ENCODE data around the gene USP25. TPM values are rescaled to one million over a fixed set of nuclear protein-coding genes. Genes with fewer than 3 reads are reported as not detected.

Gene USP25
- total and polyA plus RNA-seq, 5 experiments from 2014 or later = 8.9 to 83.2 (median 32.8) TPM

DNA sequence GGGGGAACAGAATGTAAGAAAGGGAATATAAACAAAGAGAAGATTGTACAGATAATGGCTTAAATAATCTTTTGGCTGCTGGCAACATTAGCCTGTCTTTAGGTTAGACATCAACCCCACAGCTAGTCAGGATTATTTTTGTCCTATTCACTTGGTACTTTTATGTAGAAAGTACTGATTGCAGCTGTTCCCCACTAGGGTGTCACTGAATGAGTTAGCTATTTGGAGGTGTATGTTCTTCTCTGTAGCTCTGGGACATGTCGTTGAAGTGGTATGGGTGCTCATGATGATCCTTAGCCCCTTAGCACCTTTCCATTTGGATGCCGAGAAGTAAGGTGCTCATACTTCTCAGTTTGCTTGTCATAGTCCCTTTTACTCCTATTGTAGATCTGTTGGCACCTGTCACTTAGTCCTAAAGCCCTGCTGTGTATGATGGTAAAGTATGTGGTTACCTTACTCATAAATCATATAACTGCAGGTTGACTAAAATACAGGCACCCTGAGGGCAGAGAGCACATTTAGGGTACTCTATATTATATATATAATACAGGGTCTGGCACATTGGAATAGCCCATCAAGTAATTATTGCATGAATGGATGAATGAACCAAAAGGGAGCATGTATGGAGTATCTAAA, 64.6 kb downstream of the USP25 start:
- H3K9me3 Mint-ChIP-seq = no peaks in the 10 kb centered on the region
- DNase-seq (no peak), ATAC-seq (no peak)
- H3K4me1 Mint-ChIP-seq = peaks cover 25 to 57% (median 55%) of the 10 kb centered on the region in 4 donors
- peak overlapping the region in 4 of 10 donors; percentile 9 to 44 (median 26) for H3K27ac Mint-ChIP-seq
- no peaks in the 10 kb centered on the region for H3K27me3 Mint-ChIP-seq
- POLR2A ChIA-PET = interaction anchor here (1.0 kb wide), 1 partner anchor 64 kb away, joined by 3 read pairs; no protein-coding TSS in a partner anchor
- no peak overlapping the region for H3K4me3 Mint-ChIP-seq
- peaks cover 0 to 48% (median 16%) of the 10 kb centered on the region in 3 donors for H3K36me3 Mint-ChIP-seq

DNA sequence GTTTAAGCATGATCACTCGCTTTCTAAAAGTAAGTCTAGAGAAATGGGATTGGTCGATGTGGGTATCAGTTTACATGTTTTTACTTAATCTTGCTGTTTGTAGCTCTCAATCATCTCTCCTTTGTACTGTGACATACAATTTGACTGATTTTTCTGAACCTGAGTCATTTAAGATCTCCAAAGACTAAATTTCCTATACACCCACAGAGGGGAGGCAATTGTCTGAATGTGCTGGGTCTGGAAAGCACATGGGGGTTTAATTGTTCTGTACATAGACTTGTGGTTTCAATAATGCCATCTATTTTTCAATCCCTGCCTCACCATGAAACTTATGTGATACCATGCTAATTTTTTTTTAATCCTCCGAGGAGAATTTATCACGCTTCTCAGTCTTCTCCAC, 65.8 kb downstream of the USP25 start:
- POLR2A ChIA-PET = interaction anchor here (0.7 kb wide), 1 partner anchor 47 kb away, joined by 3 read pairs; no protein-coding TSS in a partner anchor
- H3K4me3 Mint-ChIP-seq = no peak overlapping the region
- H3K4me1 Mint-ChIP-seq = peaks cover 23 to 51% (median 50%) of the 10 kb centered on the region in 4 donors
- ATAC-seq = no peak
- H3K27ac Mint-ChIP-seq = peak overlapping the region in 5 of 10 donors; percentile 8 to 41 (median 18)
- no peak for DNase-seq
- H3K9me3 Mint-ChIP-seq = no peaks in the 10 kb centered on the region
- no peaks in the 10 kb centered on the region for H3K27me3 Mint-ChIP-seq
- H3K36me3 Mint-ChIP-seq = peaks cover 0 to 57% (median 19%) of the 10 kb centered on the region in 3 donors

DNA sequence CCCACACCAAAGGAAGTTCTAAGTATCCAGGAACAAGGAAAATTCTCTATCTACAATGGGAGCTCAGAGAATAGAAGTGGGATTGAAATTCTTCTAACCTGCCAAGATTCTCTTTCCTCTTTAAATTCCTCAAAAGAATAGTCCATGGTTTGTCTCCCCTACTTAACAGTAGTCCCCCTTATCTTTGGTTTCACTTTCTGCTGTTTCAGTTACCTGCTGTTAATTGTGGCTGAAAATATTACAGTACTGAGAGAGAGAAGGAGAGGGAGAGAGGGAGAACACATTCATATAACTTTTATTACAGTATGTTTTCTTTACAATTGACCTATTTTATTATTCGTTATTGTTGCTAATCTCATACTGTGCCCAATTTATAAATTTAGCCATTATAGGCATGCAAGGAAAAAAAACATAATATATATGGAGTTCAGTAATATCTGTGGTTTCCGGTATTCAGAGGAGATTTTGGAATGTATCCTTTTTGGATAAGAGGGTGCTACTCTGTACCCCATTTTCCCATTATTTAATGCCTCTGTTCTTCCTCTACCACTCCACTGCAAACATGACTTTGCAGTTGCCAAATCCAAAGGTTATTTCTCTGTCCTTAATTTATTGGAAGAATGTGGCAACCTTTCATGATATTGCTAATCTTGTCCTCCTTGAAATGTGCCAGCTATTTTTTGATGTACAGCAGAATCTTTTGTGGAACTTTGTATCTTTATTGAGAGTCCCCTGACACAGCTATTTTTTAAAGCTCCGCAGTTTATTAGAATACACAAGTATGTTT, 68.0 kb downstream of the USP25 start:
- DNase-seq = no peak
- ATAC-seq = no peak
- peak overlapping the region in 1 of 10 donors; percentile 33 for H3K4me3 Mint-ChIP-seq
- H3K27ac Mint-ChIP-seq = peak overlapping the region in 5 of 10 donors; percentile 9 to 63 (median 23)
- no peaks in the 10 kb centered on the region for H3K27me3 Mint-ChIP-seq
- H3K9me3 Mint-ChIP-seq = no peaks in the 10 kb centered on the region
- peaks cover 0 to 66% (median 25%) of the 10 kb centered on the region in 3 donors for H3K36me3 Mint-ChIP-seq
- peaks cover 26 to 61% (median 50%) of the 10 kb centered on the region in 4 donors for H3K4me1 Mint-ChIP-seq
- POLR2A ChIA-PET = no interaction called here

DNA sequence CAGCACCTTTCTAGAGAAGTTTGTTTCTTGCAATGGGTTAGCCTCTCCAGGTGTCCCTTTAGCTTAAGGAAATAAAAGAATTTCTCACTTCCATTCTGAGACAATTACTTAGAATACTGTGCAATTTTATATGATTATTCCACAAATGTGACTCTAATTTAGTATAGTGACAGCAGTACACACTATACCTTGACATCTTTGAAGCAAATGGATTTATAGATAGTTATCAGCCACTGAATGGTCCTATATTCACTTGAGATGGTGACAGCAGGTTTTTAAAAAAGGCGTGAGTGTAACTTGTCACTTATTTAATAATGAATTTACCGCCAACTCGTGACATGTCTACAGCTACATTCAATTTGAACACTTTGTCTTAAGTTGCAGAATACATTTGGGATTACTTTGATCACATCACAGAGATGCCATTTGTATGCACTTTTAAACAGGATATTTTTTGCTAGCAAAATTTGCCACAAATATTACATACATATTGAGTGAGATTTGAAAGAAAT, 71.6 kb downstream of the USP25 start:
- no peak for DNase-seq
- no peaks in the 10 kb centered on the region for H3K27me3 Mint-ChIP-seq
- H3K4me1 Mint-ChIP-seq = peaks cover 16 to 43% (median 36%) of the 10 kb centered on the region in 4 donors
- peaks cover 4 to 71% (median 33%) of the 10 kb centered on the region in 3 donors for H3K36me3 Mint-ChIP-seq
- ATAC-seq = no peak
- no peaks in the 10 kb centered on the region for H3K9me3 Mint-ChIP-seq
- H3K4me3 Mint-ChIP-seq = no peak overlapping the region
- POLR2A ChIA-PET = no interaction called here
- peak overlapping the region in 2 of 10 donors; percentile 24 to 46 for H3K27ac Mint-ChIP-seq

DNA sequence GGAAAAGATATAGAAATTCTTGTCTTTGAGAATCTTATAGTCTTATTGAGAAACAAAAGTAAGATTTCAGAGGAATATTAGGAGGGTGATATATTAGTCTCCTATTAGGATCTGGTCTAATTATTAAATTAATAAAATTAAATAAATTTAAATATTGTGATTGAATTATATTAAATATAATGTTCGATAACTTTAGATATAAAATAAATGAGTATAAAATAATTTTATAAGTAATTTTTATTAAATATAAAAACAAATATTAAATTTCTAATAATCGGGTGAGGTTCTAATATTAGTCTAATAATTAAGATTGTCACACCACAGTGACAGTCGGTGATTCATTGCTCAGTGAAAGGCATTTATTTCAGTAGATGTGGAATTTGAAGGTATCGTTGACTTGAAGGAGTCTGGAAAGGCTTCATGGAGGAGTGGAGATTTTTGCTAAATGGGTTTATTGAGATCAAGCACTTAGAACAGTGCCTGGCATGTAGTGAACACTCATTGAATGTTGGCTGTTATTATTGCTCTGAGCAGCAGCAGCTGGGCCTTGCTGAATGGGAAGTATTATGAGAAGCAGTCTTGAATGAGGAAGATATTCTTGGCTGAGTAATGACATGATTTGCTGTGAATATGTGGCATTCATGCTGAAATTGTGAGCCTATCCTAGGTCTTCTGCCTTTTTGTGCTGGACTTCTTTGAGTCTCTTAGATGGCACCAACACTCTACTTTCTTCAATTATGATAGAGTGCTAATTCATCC, 74.6 kb downstream of the USP25 start:
- Mint-ChIP-seq H3K27ac (no peak overlapping the region), H3K4me3 (no peak overlapping the region), H3K36me3 (peaks cover 16 to 66% (median 39%) of the 10 kb centered on the region in 3 donors), H3K27me3 (no peaks in the 10 kb centered on the region), H3K9me3 (no peaks in the 10 kb centered on the region), H3K4me1 (peaks cover 6 to 21% (median 13%) of the 10 kb centered on the region in 4 donors)
- DNase-seq (no peak), ATAC-seq (no peak)
- POLR2A ChIA-PET = no interaction called here

DNA sequence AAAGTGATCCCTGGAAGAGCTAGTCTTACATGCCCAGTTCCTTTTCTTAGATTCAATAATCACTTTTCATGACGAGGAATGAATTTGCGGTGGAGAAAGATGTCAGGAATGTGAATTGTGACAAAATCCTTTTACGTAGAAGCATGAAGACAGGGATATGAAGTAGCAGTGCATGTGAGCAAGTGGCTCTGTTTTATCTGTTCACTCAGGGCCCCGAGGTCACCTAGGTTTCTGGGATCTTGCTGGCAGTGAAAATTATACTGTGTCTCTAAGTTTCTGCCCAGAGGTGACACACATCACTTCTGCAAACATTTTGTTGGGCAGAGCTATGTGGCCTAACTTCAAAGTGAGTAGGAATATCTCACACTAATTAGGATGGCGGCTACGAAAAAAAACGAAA, 79.3 kb downstream of the USP25 start:
- H3K27ac Mint-ChIP-seq = peak overlapping the region in 3 of 10 donors; percentile 9 to 59 (median 44)

DNA sequence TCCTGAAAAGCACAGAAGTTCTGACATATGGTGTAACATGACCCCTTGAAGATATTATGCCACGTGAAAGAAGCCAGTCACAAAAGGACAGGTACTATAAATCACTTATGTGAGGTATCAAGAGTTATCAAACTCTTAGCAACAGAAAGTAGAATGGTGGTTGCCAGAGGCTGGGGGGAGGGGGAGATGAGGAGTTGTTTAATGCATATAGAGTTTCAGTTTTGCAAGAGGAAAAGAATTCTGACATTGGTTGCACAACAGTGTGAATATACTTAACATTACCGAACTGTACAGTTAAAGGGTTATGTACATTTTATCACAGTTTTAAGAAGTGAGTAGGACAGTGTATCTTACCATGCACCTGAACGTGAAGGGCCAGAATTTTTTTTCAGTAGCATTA, 80.0 kb downstream of the USP25 start:
- H3K4me1 Mint-ChIP-seq = peaks cover 0 to 10% (median 6%) of the 10 kb centered on the region in 4 donors
- ATAC-seq (no peak), DNase-seq (no peak)
- no peaks in the 10 kb centered on the region for H3K27me3 Mint-ChIP-seq
- H3K36me3 Mint-ChIP-seq = peaks cover 33 to 78% (median 62%) of the 10 kb centered on the region in 3 donors
- H3K27ac Mint-ChIP-seq = peak overlapping the region in 3 of 10 donors; percentile 32 to 77 (median 56)
- H3K4me3 Mint-ChIP-seq = no peak overlapping the region
- peaks cover 0 to 22% (median 12%) of the 10 kb centered on the region in 9 donors for H3K9me3 Mint-ChIP-seq
- POLR2A ChIA-PET = no interaction called here

More for the DNA sequence above, 79.3 kb downstream of the USP25 start:
- H3K36me3 Mint-ChIP-seq = peaks cover 29 to 76% (median 59%) of the 10 kb centered on the region in 3 donors
- ATAC-seq (no peak), DNase-seq (no peak)
- peaks cover 7 to 10% (median 8%) of the 10 kb centered on the region in 4 donors for H3K4me1 Mint-ChIP-seq
- H3K27me3 Mint-ChIP-seq = no peaks in the 10 kb centered on the region
- POLR2A ChIA-PET = no interaction called here
- H3K9me3 Mint-ChIP-seq = peaks cover 0 to 14% (median 6%) of the 10 kb centered on the region in 9 donors
- H3K4me3 Mint-ChIP-seq = no peak overlapping the region

DNA sequence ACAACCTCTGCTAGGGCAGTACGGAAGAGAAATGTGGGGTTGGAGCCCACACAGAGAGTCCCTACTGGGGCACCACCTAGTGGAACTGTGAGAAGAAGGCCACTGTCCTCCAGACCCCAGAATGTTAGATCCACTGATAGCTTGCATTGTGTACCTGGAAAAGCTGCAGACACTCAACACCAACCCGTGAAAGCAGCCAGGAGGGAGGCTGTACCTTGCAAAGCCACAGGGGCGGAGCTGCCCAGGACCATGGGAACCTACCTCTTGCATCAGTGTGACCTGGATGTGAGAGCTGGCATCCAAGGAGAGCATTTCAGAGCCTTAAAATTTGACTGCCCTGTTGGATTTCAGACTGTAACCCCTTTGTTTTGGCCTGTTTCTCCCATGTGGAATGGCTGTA, 85.5 kb downstream of the USP25 start:
- peaks cover 0 to 18% (median 12%) of the 10 kb centered on the region in 4 donors for H3K4me1 Mint-ChIP-seq
- peak overlapping the region in 6 of 10 donors; percentile 6 to 78 (median 59) for H3K27ac Mint-ChIP-seq
- no peak for DNase-seq
- no peak overlapping the region for H3K4me3 Mint-ChIP-seq
- H3K36me3 Mint-ChIP-seq = peaks cover 52 to 80% (median 74%) of the 10 kb centered on the region in 3 donors
- POLR2A ChIA-PET = no interaction called here
- no peaks in the 10 kb centered on the region for H3K27me3 Mint-ChIP-seq
- peaks cover 3 to 46% (median 15%) of the 10 kb centered on the region in 9 donors for H3K9me3 Mint-ChIP-seq
- no peak for ATAC-seq

DNA sequence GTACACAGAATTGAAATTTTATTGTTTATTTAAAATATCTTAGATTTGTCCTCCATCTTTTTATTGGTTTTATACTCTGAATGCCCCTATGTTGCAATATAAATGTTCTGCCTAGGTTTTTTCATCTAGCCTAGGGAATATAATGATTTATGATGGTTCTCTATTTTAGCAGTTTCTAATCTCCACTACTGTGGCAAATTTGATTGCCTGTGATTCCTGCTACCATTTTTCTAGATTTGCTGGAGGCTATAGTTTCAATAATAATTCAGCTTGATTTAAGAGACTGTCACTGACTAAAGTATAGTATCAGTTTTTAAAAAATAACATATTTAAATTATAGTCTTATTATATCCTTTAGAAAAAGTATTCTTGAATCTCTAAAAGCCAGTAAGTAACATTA, 90.5 kb downstream of the USP25 start:
- POLR2A ChIA-PET = interaction anchor here (1.7 kb wide), 1 partner anchor 87 kb away, joined by 4 read pairs; no protein-coding TSS in a partner anchor
- H3K36me3 Mint-ChIP-seq = peaks cover 28 to 47% (median 35%) of the 10 kb centered on the region in 3 donors
- H3K4me1 Mint-ChIP-seq = peaks cover 20 to 50% (median 30%) of the 10 kb centered on the region in 4 donors
- no peaks in the 10 kb centered on the region for H3K27me3 Mint-ChIP-seq
- no peak for DNase-seq
- no peak for ATAC-seq
- no peak overlapping the region for H3K4me3 Mint-ChIP-seq
- H3K27ac Mint-ChIP-seq = peak overlapping the region in 3 of 10 donors; percentile 0 to 66 (median 12)
- H3K9me3 Mint-ChIP-seq = peaks cover 0 to 24% (median 3%) of the 10 kb centered on the region in 9 donors

DNA sequence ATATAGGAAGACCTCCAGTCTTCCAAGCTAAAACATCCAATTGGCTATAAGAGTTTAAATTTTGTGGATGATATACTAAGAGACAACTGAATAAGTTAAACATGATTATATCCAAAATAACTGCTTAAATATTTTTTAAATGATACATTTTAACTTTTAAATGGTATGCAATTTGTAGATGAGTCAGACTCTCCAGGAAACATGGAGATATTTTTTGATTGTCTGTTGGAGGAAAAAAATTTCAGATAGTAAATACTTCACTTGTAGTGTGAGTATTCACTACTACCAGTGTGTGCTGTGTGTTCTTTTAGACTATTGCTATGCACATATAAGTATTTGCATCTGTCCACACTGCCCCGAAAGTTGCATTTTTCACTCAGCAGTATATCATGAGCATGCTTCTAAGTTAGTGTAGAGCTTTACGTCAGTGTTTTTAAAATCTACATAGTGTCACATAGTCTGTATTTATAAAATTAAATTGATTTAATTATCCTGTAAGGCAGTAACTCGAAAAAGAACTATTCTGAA, 91.1 kb downstream of the USP25 start:
- peaks cover 0 to 20% (median 3%) of the 10 kb centered on the region in 9 donors for H3K9me3 Mint-ChIP-seq
- peak overlapping the region in 3 of 10 donors; percentile 10 to 86 (median 81) for H3K27ac Mint-ChIP-seq
- ATAC-seq (no peak), DNase-seq (no peak)
- H3K36me3 Mint-ChIP-seq = peaks cover 23 to 41% (median 30%) of the 10 kb centered on the region in 3 donors
- H3K27me3 Mint-ChIP-seq = no peaks in the 10 kb centered on the region
- H3K4me3 Mint-ChIP-seq = no peak overlapping the region
- peaks cover 20 to 53% (median 33%) of the 10 kb centered on the region in 4 donors for H3K4me1 Mint-ChIP-seq
- POLR2A ChIA-PET = interaction anchor here (0.9 to 1.7 kb wide), 2 partner anchors 87 to 90 kb away, joined by 4 read pairs; no protein-coding TSS in a partner anchor

DNA sequence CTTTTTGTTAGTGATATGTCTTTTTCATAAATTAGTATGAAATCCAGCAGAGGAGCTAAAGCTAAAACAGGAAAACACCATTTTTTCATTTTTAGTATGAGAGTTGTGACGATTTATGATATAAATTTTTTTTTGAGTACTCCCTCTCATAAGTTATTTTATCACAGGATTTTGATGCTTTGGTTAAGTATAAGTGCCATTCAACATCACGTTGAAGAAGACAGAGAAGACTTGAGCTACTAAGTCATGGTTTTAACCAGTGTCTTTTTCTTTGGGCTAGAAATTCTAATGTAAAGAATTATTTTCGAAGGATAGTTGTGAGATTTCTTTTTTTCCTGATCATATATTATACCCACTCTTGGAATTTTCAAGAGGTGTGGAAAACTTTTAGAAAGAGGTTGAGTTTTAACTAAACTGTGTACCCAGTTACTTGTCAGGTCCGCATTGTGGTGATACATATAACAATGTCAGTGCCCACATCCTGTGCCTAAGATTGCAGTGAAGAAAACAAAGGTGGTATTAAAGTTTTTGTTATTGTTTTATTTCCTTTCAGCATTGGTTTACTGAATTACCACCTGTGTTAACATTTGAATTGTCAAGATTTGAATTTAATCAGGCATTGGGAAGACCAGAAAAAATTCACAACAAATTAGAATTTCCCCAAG, 93.8 kb downstream of the USP25 start:
- Mint-ChIP-seq H3K9me3 (no peaks in the 10 kb centered on the region), H3K36me3 (peaks cover 0 to 39% (median 13%) of the 10 kb centered on the region in 3 donors), H3K4me3 (peak overlapping the region; percentile 17 to 83 (median 73)), H3K4me1 (peaks cover 17 to 46% (median 35%) of the 10 kb centered on the region in 4 donors), H3K27ac (peak overlapping the region; percentile 80 to 94 (median 91)), H3K27me3 (no peaks in the 10 kb centered on the region)
- ATAC-seq (peak; percentile 82 to 92), DNase-seq (peak in 4 of 10 donors; percentile 43 to 66 (median 51))
- POLR2A ChIA-PET = interaction anchor here (1.2 kb wide), 1 partner anchor 91 kb away, joined by 3 read pairs; no protein-coding TSS in a partner anchor

Measured in naive thymus-derived CD8-positive, alpha-beta T cell (primary cell).